Measurements from ENCODE around the gene RBM45. TPM values are rescaled to one million over a fixed set of nuclear protein-coding genes. Genes with fewer than 3 reads are reported as not detected.
"Not testable (repeated sequence)": the region's sequence is repeated elsewhere in the genome, so short reads cannot be mapped to it uniquely, and the experiment has no call there.

The RBM45 gene
- total RNA-seq, 1 donor from 2014 or later: 9.1 TPM

DNA sequence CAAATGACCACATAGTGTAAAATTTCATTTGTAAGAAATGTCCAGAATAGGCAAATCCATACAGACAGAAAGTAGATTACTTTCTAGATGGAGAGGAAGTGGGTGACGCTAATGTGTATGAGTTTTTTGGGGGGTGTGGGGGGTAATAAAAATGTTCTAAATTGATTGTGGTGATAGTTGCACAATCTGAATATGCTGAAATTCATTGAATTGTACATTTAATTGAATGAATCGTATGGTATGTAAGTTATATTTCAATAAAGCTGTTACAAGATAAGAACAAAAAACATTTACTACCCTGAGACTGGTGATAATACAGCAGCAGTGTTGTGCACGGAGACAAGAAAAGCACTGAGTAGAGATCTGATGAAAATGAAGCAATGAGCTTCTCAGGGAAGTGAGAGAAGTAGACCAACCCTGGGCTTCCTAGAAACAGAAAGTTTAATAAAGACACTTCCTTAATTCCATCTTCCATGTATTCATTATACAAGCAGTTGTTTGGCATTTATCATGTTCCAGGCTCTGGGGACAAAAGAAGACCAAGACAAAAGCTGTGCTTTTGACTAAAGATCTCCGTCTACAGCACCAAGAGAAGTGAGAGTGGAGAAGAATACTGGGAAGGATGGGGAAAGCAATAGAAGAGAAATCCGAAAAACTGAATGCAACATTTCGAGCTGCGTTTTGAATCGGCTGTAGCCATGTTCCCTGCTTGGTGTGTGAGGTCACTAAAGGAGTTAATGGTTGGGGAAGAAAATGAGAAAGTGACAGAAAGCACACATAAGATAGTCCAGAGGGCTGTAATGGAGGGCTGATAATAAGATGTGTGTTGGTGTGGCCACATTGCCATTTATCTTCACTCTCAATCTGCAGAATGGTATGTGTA lies 37.9 kb upstream of the RBM45 start:
- no peak overlapping the region for H3K4me3 ChIP-seq

DNA sequence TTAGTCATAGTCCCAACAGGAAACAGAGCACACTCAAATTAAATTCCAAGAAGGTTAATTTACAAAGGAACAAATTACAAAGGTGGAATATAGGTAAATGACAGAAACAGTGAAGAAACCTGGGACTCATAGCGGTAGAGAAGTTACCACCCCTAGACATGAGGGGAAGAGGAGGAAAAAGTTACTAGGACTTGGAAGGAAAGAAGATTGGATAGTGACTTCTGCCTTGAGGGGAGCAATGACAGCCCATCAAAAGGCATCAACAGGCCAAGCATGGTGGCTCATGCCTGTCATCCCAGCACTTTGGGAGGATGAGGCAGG lies 37.3 kb upstream of the RBM45 start:
- no peak overlapping the region for H3K27ac ChIP-seq
- intact Hi-C loops (cut with DNase I): no loop called here
- no peaks in the 10 kb centered on the region for H3K27me3 ChIP-seq
- TF ChIP-seq POLR2A (IDR thresholded peaks at IDR 0.05) (no peak), POLR2AphosphoS5 (IDR thresholded peaks at IDR 0.05; ENCODE audit: insufficient read depth in 1 of 2, low read depth in 1 of 2) (no peak)
- TF ChIP-seq, protein P1, sequence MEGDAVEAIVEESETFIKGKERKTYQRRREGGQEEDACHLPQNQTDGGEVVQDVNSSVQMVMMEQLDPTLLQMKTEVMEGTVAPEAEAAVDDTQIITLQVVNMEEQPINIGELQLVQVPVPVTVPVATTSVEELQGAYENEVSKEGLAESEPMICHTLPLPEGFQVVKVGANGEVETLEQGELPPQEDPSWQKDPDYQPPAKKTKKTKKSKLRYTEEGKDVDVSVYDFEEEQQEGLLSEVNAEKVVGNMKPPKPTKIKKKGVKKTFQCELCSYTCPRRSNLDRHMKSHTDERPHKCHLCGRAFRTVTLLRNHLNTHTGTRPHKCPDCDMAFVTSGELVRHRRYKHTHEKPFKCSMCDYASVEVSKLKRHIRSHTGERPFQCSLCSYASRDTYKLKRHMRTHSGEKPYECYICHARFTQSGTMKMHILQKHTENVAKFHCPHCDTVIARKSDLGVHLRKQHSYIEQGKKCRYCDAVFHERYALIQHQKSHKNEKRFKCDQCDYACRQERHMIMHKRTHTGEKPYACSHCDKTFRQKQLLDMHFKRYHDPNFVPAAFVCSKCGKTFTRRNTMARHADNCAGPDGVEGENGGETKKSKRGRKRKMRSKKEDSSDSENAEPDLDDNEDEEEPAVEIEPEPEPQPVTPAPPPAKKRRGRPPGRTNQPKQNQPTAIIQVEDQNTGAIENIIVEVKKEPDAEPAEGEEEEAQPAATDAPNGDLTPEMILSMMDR (IDR thresholded peaks at IDR 0.05): no peak
- H3K4me3 ChIP-seq: no peak overlapping the region
- H3K9me3 ChIP-seq: no peaks in the 10 kb centered on the region
- H3K4me1 ChIP-seq: peaks cover 13% of the 10 kb centered on the region
- H3K36me3 ChIP-seq: no peaks in the 10 kb centered on the region
- DNase-seq (ENCODE audit: extremely low spot score in 2 of 2): no peak

More for the DNA sequence above, 37.9 kb upstream of the RBM45 start:
- H3K9me3 ChIP-seq: no peaks in the 10 kb centered on the region
- H3K4me1 ChIP-seq: peaks cover 13% of the 10 kb centered on the region
- TF ChIP-seq, protein P1 (IDR thresholded peaks at IDR 0.05): no peak
- TF ChIP-seq POLR2AphosphoS5 (IDR thresholded peaks at IDR 0.05; ENCODE audit: insufficient read depth in 1 of 2, low read depth in 1 of 2) (no peak), POLR2A (IDR thresholded peaks at IDR 0.05) (no peak)
- DNase-seq (ENCODE audit: extremely low spot score in 2 of 2): no peak
- no peak overlapping the region for H3K27ac ChIP-seq
- no peaks in the 10 kb centered on the region for H3K36me3 ChIP-seq
- H3K27me3 ChIP-seq: no peaks in the 10 kb centered on the region
- intact Hi-C loops (cut with DNase I): no loop called here

DNA sequence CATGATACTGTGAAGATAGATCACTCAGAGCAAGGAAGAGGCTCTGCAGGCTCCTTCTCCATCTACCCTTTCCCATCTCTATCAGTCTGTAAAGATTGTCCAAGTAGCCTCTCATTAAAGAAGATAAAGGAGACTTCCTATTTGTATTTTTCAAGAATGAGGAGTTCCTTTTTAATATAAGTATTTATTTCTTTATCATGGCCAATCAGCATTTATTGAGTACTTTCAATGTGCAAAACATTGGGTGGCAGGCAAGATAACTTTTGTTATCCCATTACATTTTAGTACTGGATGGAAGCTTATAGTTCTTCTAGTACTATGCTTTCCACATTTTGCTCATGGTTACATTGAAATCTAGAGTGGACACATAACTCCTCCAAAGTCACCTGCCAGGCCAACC lies 36.1 kb upstream of the RBM45 start:
- Histone ChIP-seq H3K4me1 (peaks cover 13% of the 10 kb centered on the region), H3K9me3 (no peaks in the 10 kb centered on the region), H3K36me3 (no peaks in the 10 kb centered on the region), H3K27me3 (no peaks in the 10 kb centered on the region), H3K4me3 (no peak overlapping the region), H3K27ac (no peak overlapping the region)
- DNase-seq (ENCODE audit: extremely low spot score in 2 of 2): no peak
- TF ChIP-seq, protein P1 (IDR thresholded peaks at IDR 0.05): no peak
- TF ChIP-seq POLR2AphosphoS5 (IDR thresholded peaks at IDR 0.05; ENCODE audit: insufficient read depth in 1 of 2, low read depth in 1 of 2) (no peak), POLR2A (IDR thresholded peaks at IDR 0.05) (no peak)
- intact Hi-C loops (cut with DNase I): no loop called here

DNA sequence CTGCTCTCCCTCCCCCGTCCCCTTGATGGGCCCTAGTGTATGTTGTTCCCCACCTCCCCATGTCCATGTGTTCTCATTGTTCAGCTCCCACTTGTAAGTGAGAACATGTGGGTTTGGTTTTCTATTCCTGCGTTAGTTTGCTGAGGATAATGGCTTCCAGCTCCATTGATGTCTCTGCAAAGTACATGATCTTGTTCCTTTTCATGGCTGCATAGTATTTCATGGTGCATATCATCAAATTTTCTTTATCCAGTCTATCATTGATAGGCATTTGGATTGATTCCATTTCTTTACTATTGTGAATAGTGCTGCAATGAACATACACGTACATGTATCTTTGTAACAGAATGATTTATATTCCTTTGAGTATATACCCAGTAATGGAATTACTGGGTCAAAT lies 33.0 kb upstream of the RBM45 start:
- H3K27ac ChIP-seq; intact Hi-C loops (cut with DNase I); H3K4me3 ChIP-seq; H3K4me1 ChIP-seq; DNase-seq (ENCODE audit: extremely low spot score in 2 of 2); H3K9me3 ChIP-seq; H3K27me3 ChIP-seq; H3K36me3 ChIP-seq: not testable (repeated sequence)

DNA sequence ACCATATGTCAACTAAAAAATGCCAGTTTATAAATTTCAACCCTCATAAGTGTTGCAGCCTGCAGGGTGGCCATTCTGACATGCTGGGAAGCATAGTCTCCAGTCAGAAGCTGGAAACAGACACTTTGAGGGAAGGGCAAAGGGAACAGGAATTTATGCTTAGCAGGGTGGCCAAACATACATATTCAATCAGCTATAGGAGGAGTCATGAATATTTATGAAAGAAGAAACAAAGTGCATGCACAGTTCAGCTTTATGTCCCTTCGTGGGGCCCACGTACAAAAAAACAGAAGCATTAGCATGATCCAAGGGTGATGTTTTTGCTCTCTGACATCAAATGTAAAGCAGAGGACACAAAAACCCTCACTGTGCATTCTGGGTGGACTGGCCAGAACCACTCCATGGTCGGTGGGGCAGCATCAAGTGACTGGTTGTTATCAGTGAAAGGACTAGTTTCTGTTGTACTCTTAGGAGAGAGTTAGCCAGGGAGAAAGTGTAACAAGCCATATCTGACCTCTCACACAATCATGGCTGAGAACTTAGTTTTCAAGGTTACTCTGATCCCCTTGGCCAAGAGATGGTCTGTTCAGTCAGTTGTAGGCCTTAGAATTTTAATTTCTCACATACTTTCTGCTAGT lies 29.7 kb upstream of the RBM45 start:
- Histone ChIP-seq H3K36me3 (no peaks in the 10 kb centered on the region), H3K4me3 (no peak overlapping the region), H3K27ac (no peak overlapping the region), H3K4me1 (no peaks in the 10 kb centered on the region), H3K27me3 (no peaks in the 10 kb centered on the region), H3K9me3 (no peaks in the 10 kb centered on the region)
- intact Hi-C loops (cut with DNase I): no loop called here
- no peak for DNase-seq (ENCODE audit: extremely low spot score in 2 of 2)
- TF ChIP-seq, protein P1 (IDR thresholded peaks at IDR 0.05): no peak
- TF ChIP-seq POLR2A (IDR thresholded peaks at IDR 0.05) (no peak), POLR2AphosphoS5 (IDR thresholded peaks at IDR 0.05; ENCODE audit: insufficient read depth in 1 of 2, low read depth in 1 of 2) (no peak)
